RWPE1 (cell line): ENCODE results near the gene BANP.
"Not testable (repeated sequence)": the region's sequence is repeated elsewhere in the genome, so short reads cannot be mapped to it uniquely, and the experiment has no call there.

Source experiments
- CTCF ChIA-PET: fragments of 350-600 bp; sonication (Branson Sonifier 250); formaldehyde crosslinking; extraction: SDS; loops from one replicate; lab custom pipeline; 2021; lab: Yijun Ruan, JAX
- POLR2A ChIA-PET: fragments of 400-600 bp; formaldehyde crosslinking; extraction: SDS; loops from one replicate; lab custom pipeline; 2020; ENCODE audit warnings: antibody characterized with exemption; ENCODE audit not compliant: low non-redundant PET; lab: Yijun Ruan, JAX
- DNase-seq: peaks from one replicate; pipeline ENCODE4 v3.0.0; 2012; ENCODE audit warnings: low spot score
- H3K27ac ChIP-seq: fragments of 450-650 bp; 2 replicates; pipeline ENCODE4 v1.5.1; 2017
- TF ChIP-seq, protein P1 (sequence below): fragments of 450-650 bp; conservative IDR thresholded peaks from 2 replicates; pipeline ENCODE4 v1.5.1; 2017; ENCODE audit warnings: low read depth, mild to moderate bottlenecking

BANP gene

GRCh38 chr16:88120812-88121211 lies 169.6 kb downstream of the BANP start:
- TF ChIP-seq, protein P1, sequence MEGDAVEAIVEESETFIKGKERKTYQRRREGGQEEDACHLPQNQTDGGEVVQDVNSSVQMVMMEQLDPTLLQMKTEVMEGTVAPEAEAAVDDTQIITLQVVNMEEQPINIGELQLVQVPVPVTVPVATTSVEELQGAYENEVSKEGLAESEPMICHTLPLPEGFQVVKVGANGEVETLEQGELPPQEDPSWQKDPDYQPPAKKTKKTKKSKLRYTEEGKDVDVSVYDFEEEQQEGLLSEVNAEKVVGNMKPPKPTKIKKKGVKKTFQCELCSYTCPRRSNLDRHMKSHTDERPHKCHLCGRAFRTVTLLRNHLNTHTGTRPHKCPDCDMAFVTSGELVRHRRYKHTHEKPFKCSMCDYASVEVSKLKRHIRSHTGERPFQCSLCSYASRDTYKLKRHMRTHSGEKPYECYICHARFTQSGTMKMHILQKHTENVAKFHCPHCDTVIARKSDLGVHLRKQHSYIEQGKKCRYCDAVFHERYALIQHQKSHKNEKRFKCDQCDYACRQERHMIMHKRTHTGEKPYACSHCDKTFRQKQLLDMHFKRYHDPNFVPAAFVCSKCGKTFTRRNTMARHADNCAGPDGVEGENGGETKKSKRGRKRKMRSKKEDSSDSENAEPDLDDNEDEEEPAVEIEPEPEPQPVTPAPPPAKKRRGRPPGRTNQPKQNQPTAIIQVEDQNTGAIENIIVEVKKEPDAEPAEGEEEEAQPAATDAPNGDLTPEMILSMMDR = no peak
- CTCF ChIA-PET = no interaction called here
- no peak overlapping the region for H3K27ac ChIP-seq
- DNase-seq = no peak
- POLR2A ChIA-PET = no interaction called here

- POLR2A ChIA-PET, DNase-seq, CTCF ChIA-PET, H3K27ac ChIP-seq: not testable (repeated sequence)
These were observed 170.2 kb downstream of the BANP start for GRCh38 chr16:88121391-88121790.

GRCh38 chr16:88121886-88122580 lies 170.8 kb downstream of the BANP start:
- no peak for DNase-seq
- ChIA-PET CTCF (no interaction called here), POLR2A (no interaction called here)
- H3K27ac ChIP-seq = no peak overlapping the region
- TF ChIP-seq, protein P1 = no peak
